Measurements from ENCODE around the gene HNRNPA3. TPM values are rescaled to one million over a fixed set of nuclear protein-coding genes. Genes with fewer than 3 reads are reported as not detected.

HNRNPA3 gene
- 28.9 and 29.9 TPM in 2 replicates for total RNA-seq

GRCh38 chr2:177212106-177212890 is at the start of gene HNRNPA3:
Gene HNRNPA3, plus strand, starts transcription at chr2:177212794. Its CDS starts 6 bp downstream, at chr2:177212800.

GRCh38 chr2:177264693-177265587 is 52.3 kb downstream of the HNRNPA3 start, which contains the start of gene NFE2L2:
Gene NFE2L2, minus strand, starts transcription at chr2:177264727. Its CDS starts 151 bp downstream, at chr2:177264576.

Other genes starting within 250 kb of the HNRNPA3 start
- gene NFE2L2, start 51.9 kb downstream of the HNRNPA3 start, total RNA-seq = 232 and 237 TPM in 2 replicates
- 26.4 and 46.6 TPM in 2 replicates for gene AGPS, start 180.0 kb downstream of the HNRNPA3 start, total RNA-seq

Data from cardiac ventricle fibroblast (primary cell).